PC-3 (cell line): ENCODE data around the gene BEGAIN. TPM values are rescaled to one million over a fixed set of nuclear protein-coding genes. Genes with fewer than 3 reads are reported as not detected.
A peak's percentile ranks its signal among the peaks of the same experiment; 100 is the strongest.

Source experiments
- ATAC-seq: fragments of 200-7000 bp; cut with Tn5 transposase; 2 replicates; pipeline ENCODE4 v1.9.1; 2020; ENCODE audit warnings: mild to moderate bottlenecking, moderate library complexity
- BruUV-seq: library from RNA; stranded (reverse); fragments of 400-500 nt; replicated peaks from 2 replicates; lab custom pipeline; 2021; lab: Mats Ljungman, UMichigan
- CTCF ChIA-PET: fragments of 300-600 bp; sonication (Branson Sonifier 250); formaldehyde crosslinking; loops from one replicate; lab custom pipeline; 2022; ENCODE audit warnings: antibody characterized with exemption; lab: Charles Lee
- POLR2A ChIA-PET: fragments of 300-600 bp; sonication (Branson Sonifier 250); formaldehyde crosslinking; loops from one replicate; lab custom pipeline; 2022; ENCODE audit warnings: antibody characterized with exemption; ENCODE audit not compliant: unreplicated experiment; lab: Charles Lee
- DNase-seq: peaks from one replicate; pipeline ENCODE4 v3.0.0-alpha.2; 2015
- H2AFZ ChIP-seq: fragments of 300-600 bp; sonication (generic); 2 replicates; pipeline ENCODE4 v1.6.0; 2016; ENCODE audit warnings: antibody characterized with exemption, low read length
- H3F3A ChIP-seq: fragments of 300-600 bp; sonication (generic); one replicate; pipeline ENCODE4 v1.6.0; 2017; ENCODE audit warnings: antibody characterized with exemption, low read length, control low read depth, mild to moderate bottlenecking; ENCODE audit not compliant: unreplicated experiment
- H3K27ac ChIP-seq: fragments of 300-600 bp; sonication (generic); 2 replicates; pipeline ENCODE4 v1.5.1; 2016; ENCODE audit warnings: mild to moderate bottlenecking, low read length
- H3K27me3 ChIP-seq: fragments of 300-600 bp; sonication (generic); 2 replicates; pipeline ENCODE4 v1.6.1; 2016; ENCODE audit warnings: low read length, mixed read lengths
- H3K36me3 ChIP-seq: fragments of 300-600 bp; sonication (generic); 2 replicates; pipeline ENCODE4 v1.6.1; 2016; ENCODE audit warnings: low read depth, mixed run types, low read length, mixed read lengths
- H3K4me1 ChIP-seq: fragments of 300-600 bp; sonication (generic); 2 replicates; pipeline ENCODE4 v1.5.1; 2016; ENCODE audit warnings: low read length; ENCODE audit not compliant: insufficient read depth
- H3K4me2 ChIP-seq: fragments of 300-600 bp; sonication (generic); 2 replicates; pipeline ENCODE4 v1.6.0; 2016; ENCODE audit warnings: low read length
- H3K4me3 ChIP-seq: fragments of 300-600 bp; sonication (generic); 2 replicates; pipeline ENCODE4 v1.5.1; 2016; ENCODE audit warnings: mild to moderate bottlenecking, low read length, mixed read lengths
- H3K79me2 ChIP-seq: fragments of 300-600 bp; sonication (generic); 2 replicates; pipeline ENCODE4 v1.6.1; 2017; ENCODE audit warnings: low read length, mixed read lengths
- H3K9ac ChIP-seq: fragments of 300-600 bp; sonication (generic); 2 replicates; pipeline ENCODE4 v1.6.0; 2016; ENCODE audit warnings: mild to moderate bottlenecking, low read length
- H3K9me2 ChIP-seq: fragments of 300-600 bp; sonication (generic); replicated peaks from 2 replicates; pipeline ENCODE4 v1.6.1; 2016; ENCODE audit warnings: mixed run types, low read length, mixed read lengths
- H3K9me3 ChIP-seq: fragments of 300-600 bp; sonication (generic); 2 replicates; pipeline ENCODE4 v1.6.1; 2016; ENCODE audit warnings: low read length, mixed read lengths
- H4K20me1 ChIP-seq: fragments of 300-600 bp; sonication (generic); 2 replicates; pipeline ENCODE4 v1.6.1; 2016; ENCODE audit warnings: low read length, mixed read lengths
- EZH2 ChIP-seq: fragments of 300-600 bp; sonication (generic); IDR thresholded peaks from one replicate; pipeline ENCODE4 v1.6.1; 2017; ENCODE audit warnings: antibody characterized with exemption, mild to moderate bottlenecking, low read length; ENCODE audit not compliant: unreplicated experiment
- EZH2phosphoT487 ChIP-seq: fragments of 300-600 bp; sonication (generic); IDR thresholded peaks from 2 replicates; pipeline ENCODE4 v1.6.1; 2018; ENCODE audit warnings: mild to moderate bottlenecking, antibody characterized with exemption, low read length, borderline replicate concordance
- intact Hi-C: fragments of 100-400 bp; cut with micrococcal nuclease; formaldehyde crosslinking; loops from 2 replicates; pipeline ENCODE4 v1.9.0; 2023
- total RNA-seq: library from RNA; depleted of rRNA; stranded (reverse); fragments of >200 nt; gene quantifications from 2 replicates; pipeline ENCODE4 v1.2.3, GENCODE V29; 2014
- TF ChIP-seq, protein P1 (sequence below): fragments of 300-600 bp; sonication (generic); conservative IDR thresholded peaks from 2 replicates; pipeline ENCODE4 v1.5.1; 2017; ENCODE audit warnings: antibody characterized with exemption, low read depth, mild to moderate bottlenecking, low read length

Gene BEGAIN
- total RNA-seq, 1 experiment from 2014 or later: 3.8 TPM

DNA sequence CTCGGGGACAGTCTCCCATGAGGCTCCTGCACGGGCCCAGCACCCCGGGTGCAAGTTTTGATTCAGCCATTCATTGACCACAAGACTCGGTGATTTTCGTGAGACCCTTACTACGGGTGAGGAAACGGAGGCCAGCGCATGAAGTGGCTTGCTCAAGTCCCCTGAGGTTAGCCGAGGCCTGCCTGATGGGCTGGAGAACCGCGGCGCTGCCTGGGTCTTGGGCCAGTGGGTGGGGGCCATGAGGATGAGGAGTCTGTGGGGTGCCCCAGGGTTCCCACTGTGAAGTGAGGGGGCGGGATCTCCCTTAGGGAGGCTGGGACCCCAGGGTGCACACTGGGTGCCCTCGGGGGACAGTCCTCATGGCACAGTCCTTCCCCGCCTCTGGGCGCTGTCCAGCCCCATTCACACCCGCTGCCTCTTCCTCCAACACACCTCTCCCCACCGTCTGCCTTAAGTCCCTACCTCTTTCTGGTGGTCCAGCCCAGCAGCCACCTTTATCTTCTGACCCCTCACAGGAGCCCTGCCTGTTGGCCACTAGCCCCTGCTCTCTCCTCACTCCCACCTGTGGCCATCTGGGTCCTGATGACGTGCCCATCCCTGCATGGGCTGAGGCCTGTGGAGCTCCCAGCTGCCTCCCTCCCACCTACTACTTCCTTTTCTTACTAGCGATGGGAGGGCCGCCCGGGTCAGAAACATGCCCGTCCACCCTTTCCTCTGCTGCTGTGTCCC, 16.3 kb downstream of the BEGAIN start:
- Histone ChIP-seq H3K4me2 (no peak overlapping the region), H4K20me1 (no peaks in the 10 kb centered on the region), H3K36me3 (no peaks in the 10 kb centered on the region), H3K9ac (no peak overlapping the region), H3F3A (no peaks in the 10 kb centered on the region), H3K4me3 (no peak overlapping the region), H3K79me2 (no peaks in the 10 kb centered on the region), H3K9me2 (no peaks in the 10 kb centered on the region), H3K9me3 (no peaks in the 10 kb centered on the region), H3K4me1 (no peaks in the 10 kb centered on the region), H2AFZ (no peak overlapping the region), H3K27ac (no peak overlapping the region), H3K27me3 (peaks cover 25% of the 10 kb centered on the region)
- TF ChIP-seq EZH2 (no peak), EZH2phosphoT487 (no peak)
- TF ChIP-seq, protein P1, sequence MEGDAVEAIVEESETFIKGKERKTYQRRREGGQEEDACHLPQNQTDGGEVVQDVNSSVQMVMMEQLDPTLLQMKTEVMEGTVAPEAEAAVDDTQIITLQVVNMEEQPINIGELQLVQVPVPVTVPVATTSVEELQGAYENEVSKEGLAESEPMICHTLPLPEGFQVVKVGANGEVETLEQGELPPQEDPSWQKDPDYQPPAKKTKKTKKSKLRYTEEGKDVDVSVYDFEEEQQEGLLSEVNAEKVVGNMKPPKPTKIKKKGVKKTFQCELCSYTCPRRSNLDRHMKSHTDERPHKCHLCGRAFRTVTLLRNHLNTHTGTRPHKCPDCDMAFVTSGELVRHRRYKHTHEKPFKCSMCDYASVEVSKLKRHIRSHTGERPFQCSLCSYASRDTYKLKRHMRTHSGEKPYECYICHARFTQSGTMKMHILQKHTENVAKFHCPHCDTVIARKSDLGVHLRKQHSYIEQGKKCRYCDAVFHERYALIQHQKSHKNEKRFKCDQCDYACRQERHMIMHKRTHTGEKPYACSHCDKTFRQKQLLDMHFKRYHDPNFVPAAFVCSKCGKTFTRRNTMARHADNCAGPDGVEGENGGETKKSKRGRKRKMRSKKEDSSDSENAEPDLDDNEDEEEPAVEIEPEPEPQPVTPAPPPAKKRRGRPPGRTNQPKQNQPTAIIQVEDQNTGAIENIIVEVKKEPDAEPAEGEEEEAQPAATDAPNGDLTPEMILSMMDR: no peak
- intact Hi-C loops: no loop called here
- ChIA-PET POLR2A (no interaction called here), CTCF (no interaction called here)
- BruUV-seq: no TSS peak
- no peak for ATAC-seq
- DNase-seq: no peak

DNA sequence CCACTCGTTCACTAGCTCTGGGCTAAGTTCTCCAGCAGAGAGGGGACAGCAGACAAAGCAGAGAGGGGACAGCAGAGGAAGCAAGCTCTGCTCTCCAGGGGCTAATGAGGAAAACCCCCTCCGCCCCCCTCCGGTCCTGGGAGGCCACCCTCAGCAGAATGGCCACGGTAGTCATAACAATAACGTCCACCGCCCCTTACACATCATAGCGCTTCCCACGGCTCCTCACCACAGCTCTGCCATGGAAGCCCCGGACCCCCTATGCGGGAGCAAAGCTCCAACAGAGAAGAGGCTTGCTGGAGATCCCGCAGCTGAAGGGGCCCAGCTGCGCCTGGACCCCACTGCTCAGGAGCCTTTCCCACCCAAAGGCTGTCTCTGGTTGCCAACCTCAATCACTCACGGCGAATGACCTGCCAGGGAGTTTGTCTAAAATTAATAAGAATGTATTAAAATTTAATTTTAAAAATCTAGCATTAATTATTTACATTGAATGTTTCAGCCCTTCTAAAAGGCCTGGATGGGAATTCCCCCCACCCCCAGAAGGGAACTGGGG, 17.4 kb downstream of the BEGAIN start:
- Histone ChIP-seq H3K79me2 (no peaks in the 10 kb centered on the region), H3F3A (no peaks in the 10 kb centered on the region), H3K36me3 (no peaks in the 10 kb centered on the region), H3K9me3 (no peaks in the 10 kb centered on the region), H3K9ac (no peak overlapping the region), H3K4me3 (no peak overlapping the region), H3K4me2 (no peak overlapping the region), H3K4me1 (no peaks in the 10 kb centered on the region), H3K27me3 (peaks cover 25% of the 10 kb centered on the region), H4K20me1 (no peaks in the 10 kb centered on the region), H3K9me2 (no peaks in the 10 kb centered on the region), H3K27ac (no peak overlapping the region), H2AFZ (no peak overlapping the region)
- TF ChIP-seq EZH2: no peak
- TF ChIP-seq EZH2phosphoT487: no peak
- BruUV-seq: no TSS peak
- intact Hi-C loops: no loop called here
- ATAC-seq (no peak), DNase-seq (no peak)
- CTCF ChIA-PET: no interaction called here
- POLR2A ChIA-PET: no interaction called here

- TF ChIP-seq EZH2phosphoT487 (peak; percentile 47; the same call in 1 of the 2 replicates), EZH2 (no peak)
- TF ChIP-seq, protein P1: no peak
- Histone ChIP-seq H2AFZ (no peak overlapping the region), H3K4me1 (no peaks in the 10 kb centered on the region), H3K9me2 (no peaks in the 10 kb centered on the region), H3K36me3 (no peaks in the 10 kb centered on the region), H3K4me2 (no peak overlapping the region), H3K27me3 (peaks cover 25% of the 10 kb centered on the region), H3K9me3 (no peaks in the 10 kb centered on the region), H4K20me1 (no peaks in the 10 kb centered on the region), H3K27ac (no peak overlapping the region), H3F3A (no peaks in the 10 kb centered on the region), H3K4me3 (no peak overlapping the region), H3K79me2 (no peaks in the 10 kb centered on the region), H3K9ac (no peak overlapping the region)
- no TSS peak for BruUV-seq
- intact Hi-C loops: no loop called here
- ChIA-PET POLR2A (no interaction called here), CTCF (no interaction called here)
- DNase-seq: no peak
- ATAC-seq: no peak
Measured at GRCh38 chr14:100568998-100569733, 18.1 kb downstream of the BEGAIN start.
